GM11168 (cell line): ENCODE measurements around the gene CCND1.
"Not testable (repeated sequence)": the region's sequence is repeated elsewhere in the genome, so short reads cannot be mapped to it uniquely, and the experiment has no call there.

Experiments
- in situ Hi-C: fragments of 300-500 bp; cut with MboI; formaldehyde crosslinking; loops from one replicate; pipeline ENCODE4 v1.12.0; 2022; ENCODE audit warnings: low sequenced_read_pairs; ENCODE audit not compliant: unreplicated experiment

CCND1 gene

GRCh38 chr11:69617220-69617619 lies 23.7 kb upstream of the CCND1 start:
- in situ Hi-C loops, result no loop called here

DNA sequence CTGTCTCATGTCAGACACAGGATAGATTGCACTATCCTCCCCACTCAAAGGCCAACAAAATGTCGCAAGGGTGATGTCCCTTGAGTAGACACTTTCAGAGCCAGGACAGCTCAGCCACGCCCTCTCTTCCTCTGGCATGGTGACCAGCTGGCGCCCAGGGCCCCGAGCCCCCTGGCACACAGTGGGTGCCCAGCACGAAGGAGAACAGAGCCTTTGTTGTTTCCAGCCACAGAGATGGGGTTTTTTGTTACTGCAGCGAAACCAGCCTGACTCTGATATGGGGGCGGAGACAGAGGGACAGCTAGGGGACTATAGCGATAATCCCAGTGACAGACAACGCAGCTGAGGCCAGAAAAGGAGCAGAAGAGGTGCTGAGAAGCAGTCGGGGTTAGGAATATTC lies 23.3 kb upstream of the CCND1 start:
- in situ Hi-C loops, result no loop called here

DNA sequence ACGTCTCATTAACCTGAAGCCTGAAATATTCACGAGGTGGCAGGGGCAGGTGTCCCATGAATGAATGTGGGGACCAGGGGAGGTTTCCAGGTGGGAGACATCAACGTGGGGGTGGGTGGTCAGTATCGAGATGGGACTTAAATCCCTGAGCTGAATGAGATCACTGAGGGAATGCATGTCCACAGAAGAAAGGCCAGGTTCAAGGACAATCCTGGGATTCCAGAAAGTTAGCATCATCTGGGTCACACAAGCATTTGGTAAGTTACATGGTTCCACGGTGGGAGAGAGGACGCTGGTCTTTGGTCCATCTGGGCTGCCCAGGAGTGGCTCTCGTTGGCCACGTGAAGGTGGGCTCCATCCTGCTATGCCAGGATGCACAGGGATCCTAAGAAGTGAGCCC lies 22.7 kb upstream of the CCND1 start:
- in situ Hi-C loops, result no loop called here

DNA sequence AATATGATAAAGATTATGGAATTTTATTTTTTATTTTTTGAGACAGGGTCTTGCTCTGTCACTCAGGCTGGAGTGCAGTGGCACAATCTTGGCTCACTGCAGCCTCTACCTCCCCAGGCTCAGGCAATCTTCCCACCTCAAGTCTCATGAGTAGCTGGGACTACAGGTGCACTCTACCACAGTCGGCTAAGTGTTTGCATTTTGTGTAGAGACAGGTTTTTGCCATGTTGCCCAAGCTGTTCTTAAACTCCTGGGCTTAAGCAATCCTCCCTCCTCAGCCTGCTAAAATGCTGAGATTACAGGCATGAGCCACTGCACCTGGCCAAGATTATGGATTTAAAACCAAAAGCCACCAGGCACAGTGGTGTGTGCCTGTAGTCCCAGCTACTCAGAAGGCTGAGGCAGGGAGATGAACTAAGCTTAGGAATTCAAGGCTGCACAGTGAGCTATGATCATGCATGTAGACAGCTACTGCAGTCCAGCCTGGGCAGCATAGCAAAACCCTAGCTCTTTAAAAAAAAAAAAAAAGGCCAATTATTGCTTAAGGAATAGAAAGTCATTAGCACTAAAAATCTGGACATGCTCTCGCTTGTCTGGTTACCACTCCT lies 20.2 kb upstream of the CCND1 start:
- in situ Hi-C loops, result no loop called here

GRCh38 chr11:69622097-69622681 lies 18.8 kb upstream of the CCND1 start:
- in situ Hi-C loops, result not testable (repeated sequence)

DNA sequence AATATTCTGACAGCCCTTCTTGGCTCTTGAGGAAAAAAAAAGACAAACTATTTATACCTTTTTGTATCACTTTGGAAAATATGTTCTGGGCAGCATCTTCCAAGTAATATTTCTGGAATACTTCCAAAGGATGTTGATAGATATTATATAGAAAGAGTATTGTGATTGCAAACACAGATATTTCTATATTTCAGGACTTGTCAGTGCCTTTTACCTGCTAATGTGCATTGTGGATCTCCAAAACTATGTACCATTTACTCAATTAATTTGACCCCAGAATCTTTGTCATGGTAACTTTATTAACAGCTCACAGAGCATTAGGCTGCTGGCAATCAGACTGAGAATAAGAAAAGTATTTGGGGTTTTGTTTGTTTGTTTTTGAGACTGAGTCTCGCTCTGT lies 16.7 kb upstream of the CCND1 start:
- in situ Hi-C loops, result no loop called here

GRCh38 chr11:69625476-69625875 lies 15.5 kb upstream of the CCND1 start:
- in situ Hi-C loops, result no loop called here

DNA sequence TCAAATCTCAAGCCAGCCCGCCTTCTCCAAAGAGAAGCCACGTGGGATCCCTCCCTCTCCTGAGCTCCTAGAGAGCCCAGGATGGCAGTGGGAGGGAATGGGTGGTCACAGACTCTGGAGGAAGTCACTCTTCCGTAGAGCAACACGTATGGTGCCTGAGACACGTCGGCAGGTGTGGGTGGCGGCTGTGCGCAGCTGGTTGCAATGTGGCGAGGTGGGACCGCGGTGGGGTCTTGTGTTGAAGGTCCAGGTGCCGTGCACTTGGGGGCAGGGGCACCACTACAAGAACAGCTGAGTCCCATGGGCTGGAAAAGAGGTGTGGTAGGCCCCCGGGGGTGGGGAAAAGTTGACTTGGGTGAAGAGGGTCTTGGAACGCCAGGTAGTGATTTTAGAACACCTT lies 13.4 kb upstream of the CCND1 start:
- in situ Hi-C loops, result no loop called here

DNA sequence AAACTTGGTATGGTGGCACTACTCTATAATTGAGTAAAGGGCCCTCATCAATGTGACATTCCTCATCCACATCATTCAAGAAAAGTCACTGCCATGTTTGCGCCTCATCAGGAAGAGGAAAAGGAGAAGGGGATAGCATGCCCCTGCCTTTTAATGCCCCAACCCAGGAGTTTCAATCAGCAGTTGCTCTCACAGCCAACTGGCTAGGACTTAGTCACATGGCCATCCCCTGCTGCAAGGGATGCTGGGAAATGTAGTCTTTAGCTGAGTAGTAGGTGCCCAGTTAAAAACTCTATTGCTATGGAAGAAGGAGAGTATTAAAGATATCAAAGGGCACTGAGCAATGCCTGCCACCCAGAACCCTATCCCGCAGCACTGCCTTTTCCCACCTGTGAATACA lies 10.9 kb upstream of the CCND1 start:
- in situ Hi-C loops, result no loop called here

- in situ Hi-C loops, result no loop called here
Observed at GRCh38 chr11:69630424-69630823, 10.5 kb upstream of the CCND1 start.

GRCh38 chr11:69632900-69633299 lies 8.1 kb upstream of the CCND1 start:
- in situ Hi-C loops, result no loop called here

GRCh38 chr11:69634069-69634468 lies 6.9 kb upstream of the CCND1 start:
- in situ Hi-C loops, result no loop called here

DNA sequence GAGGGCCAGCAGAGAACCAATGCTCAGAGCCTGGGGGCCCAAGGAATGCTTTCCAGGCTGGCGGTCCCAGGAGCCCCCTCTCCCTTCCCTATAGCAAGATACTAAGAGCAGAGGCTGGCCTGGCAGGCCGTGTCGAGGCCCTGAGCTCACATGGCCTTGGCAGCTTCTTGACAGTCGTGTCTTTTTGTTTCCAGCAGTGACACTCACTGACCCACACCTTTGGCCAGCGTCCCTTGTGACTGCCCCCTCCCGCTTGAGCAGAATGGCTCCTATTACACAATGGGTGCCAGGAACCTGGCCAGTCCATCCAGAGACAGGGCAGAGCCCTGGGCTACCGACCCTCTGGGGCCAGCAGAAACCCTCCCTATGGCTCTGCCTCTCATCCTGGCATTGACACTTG lies 6.4 kb upstream of the CCND1 start:
- in situ Hi-C loops, result no loop called here

GRCh38 chr11:69635195-69635594 lies 5.8 kb upstream of the CCND1 start:
- in situ Hi-C loops, result no loop called here

- in situ Hi-C loops, result no loop called here
Observed at GRCh38 chr11:69635804-69636511, 5.0 kb upstream of the CCND1 start.

- in situ Hi-C loops, result no loop called here
Observed at GRCh38 chr11:69636512-69637197, 4.3 kb upstream of the CCND1 start.

- in situ Hi-C loops, result no loop called here
Observed at GRCh38 chr11:69637198-69637940, 3.6 kb upstream of the CCND1 start.

- in situ Hi-C loops, result no loop called here
Observed at GRCh38 chr11:69637941-69638871, 2.8 kb upstream of the CCND1 start.

- in situ Hi-C loops, result no loop called here
Observed at GRCh38 chr11:69638941-69639681, 1.8 kb upstream of the CCND1 start.
